Measurements from ENCODE around the gene ARL5A. TPM values are rescaled to one million over a fixed set of nuclear protein-coding genes. Genes with fewer than 3 reads are reported as not detected.
"Not testable (repeated sequence)": the region's sequence is repeated elsewhere in the genome, so short reads cannot be mapped to it uniquely, and the experiment has no call there.

ARL5A gene
- polyA plus RNA-seq, 12 donors, result 18.9 to 34.2 (median 25.8) TPM; not detected in 1

- DNase-seq, result no peak
These were observed 25.9 kb downstream of the ARL5A start for GRCh38 chr2:151802315-151802714.

- DNase-seq, result no peak
These were observed 28.3 kb downstream of the ARL5A start for GRCh38 chr2:151799886-151800292.

- DNase-seq, result no peak
These were observed 31.4 kb downstream of the ARL5A start for GRCh38 chr2:151796774-151797173.

- DNase-seq, result no peak
These were observed 32.5 kb downstream of the ARL5A start for GRCh38 chr2:151795646-151796240.

- DNase-seq, result not testable (repeated sequence)
These were observed 33.8 kb downstream of the ARL5A start for GRCh38 chr2:151794422-151794821.

GRCh38 chr2:151793123-151793522 lies 35.1 kb downstream of the ARL5A start:
- DNase-seq, result no peak

- DNase-seq, result no peak
These were observed 35.6 kb downstream of the ARL5A start for GRCh38 chr2:151792589-151792988.

- DNase-seq, result no peak
These were observed 36.7 kb downstream of the ARL5A start for GRCh38 chr2:151791545-151791944.

- DNase-seq, result no peak
These were observed 37.5 kb downstream of the ARL5A start for GRCh38 chr2:151790689-151791088.

- no peak for DNase-seq
These were observed 39.0 kb downstream of the ARL5A start for GRCh38 chr2:151789055-151789834.

GRCh38 chr2:151786483-151786882 lies 41.7 kb downstream of the ARL5A start:
- peak; percentile 24 for DNase-seq

GRCh38 chr2:151786077-151786476 lies 42.1 kb downstream of the ARL5A start:
- no peak for DNase-seq

GRCh38 chr2:151783133-151783520 lies 45.1 kb downstream of the ARL5A start:
- no peak for DNase-seq

GRCh38 chr2:151782378-151783132 lies 45.7 kb downstream of the ARL5A start:
- no peak for DNase-seq

- no peak for DNase-seq
These were observed 46.6 kb downstream of the ARL5A start for GRCh38 chr2:151781642-151782041.

- DNase-seq, result no peak
These were observed 47.3 kb downstream of the ARL5A start for GRCh38 chr2:151780938-151781337.

GRCh38 chr2:151777935-151778334 lies 50.3 kb downstream of the ARL5A start:
- no peak for DNase-seq

- no peak for DNase-seq
These were observed 50.7 kb downstream of the ARL5A start for GRCh38 chr2:151777487-151777886.

GRCh38 chr2:151776367-151776766 lies 51.9 kb downstream of the ARL5A start:
- no peak for DNase-seq

GRCh38 chr2:151775057-151775740 lies 53.0 kb downstream of the ARL5A start:
- no peak for DNase-seq

GRCh38 chr2:151774506-151774905 lies 53.7 kb downstream of the ARL5A start:
- no peak for DNase-seq
